DMS153 treated with DMSO at 0.1 percent for 48 hours (cell line): Measurements from ENCODE around the gene BOD1.
A peak's percentile ranks its signal among the peaks of the same experiment; 100 is the strongest.

ENCODE experiments used
- DNase-seq: peaks from one replicate; lab custom pipeline; 2025; ENCODE audit not compliant: unreplicated experiment; lab: John Stamatoyannopoulos, UW

The BOD1 gene

GRCh38 chr5:173578947-173579615 is 37.4 kb downstream of the BOD1 start:
- DNase-seq: no peak

- no peak for DNase-seq
These were observed 38.6 kb downstream of the BOD1 start for GRCh38 chr5:173577817-173578216.

GRCh38 chr5:173577166-173577565 is 39.3 kb downstream of the BOD1 start:
- DNase-seq: no peak

- DNase-seq: no peak
These were observed 40.5 kb downstream of the BOD1 start for GRCh38 chr5:173575985-173576384.

- no peak for DNase-seq
These were observed 41.5 kb downstream of the BOD1 start for GRCh38 chr5:173574983-173575382.

- peak; percentile 3 for DNase-seq
These were observed 43.1 kb downstream of the BOD1 start for GRCh38 chr5:173573126-173573960.

- DNase-seq: no peak
These were observed 43.9 kb downstream of the BOD1 start for GRCh38 chr5:173572431-173573125.

- DNase-seq: no peak
These were observed 45.9 kb downstream of the BOD1 start for GRCh38 chr5:173570321-173571090.

GRCh38 chr5:173568703-173569102 is 47.7 kb downstream of the BOD1 start:
- DNase-seq: no peak

- no peak for DNase-seq
These were observed 48.3 kb downstream of the BOD1 start for GRCh38 chr5:173568128-173568527.

GRCh38 chr5:173567548-173567947 is 48.9 kb downstream of the BOD1 start:
- DNase-seq: no peak

- DNase-seq: no peak
These were observed 50.9 kb downstream of the BOD1 start for GRCh38 chr5:173565491-173566072.

GRCh38 chr5:173564106-173564505 is 52.3 kb downstream of the BOD1 start:
- no peak for DNase-seq

- DNase-seq: no peak
These were observed 53.2 kb downstream of the BOD1 start for GRCh38 chr5:173563246-173563645.

GRCh38 chr5:173562451-173562850 is 54.0 kb downstream of the BOD1 start:
- DNase-seq: no peak
